HCT116 (cell line): Measurements from ENCODE around the gene LRFN2. TPM values are rescaled to one million over a fixed set of nuclear protein-coding genes. Genes with fewer than 3 reads are reported as not detected.

ENCODE experiments used
- ATAC-seq: fragments of 200-7000 bp; cut with Tn5 transposase; 2 replicates; pipeline ENCODE4 v1.9.1; 2020; ENCODE audit warnings: mild to moderate bottlenecking, moderate library complexity
- BruUV-seq: library from RNA; stranded (reverse); fragments of 400-500 nt; replicated peaks from 2 replicates; lab custom pipeline; 2021; lab: Mats Ljungman, UMichigan
- CTCF ChIA-PET: fragments of 300-600 bp; sonication (Branson Sonifier 250); formaldehyde crosslinking; loops from one replicate; lab custom pipeline; 2021; ENCODE audit warnings: antibody characterized with exemption; lab: Charles Lee
- POLR2A ChIA-PET: fragments of 300-600, 350-600 bp; sonication (Branson Sonifier 250); formaldehyde crosslinking; loops from one replicate; lab custom pipeline; 2021; ENCODE audit warnings: antibody characterized with exemption; lab: Charles Lee
- RAD21 ChIA-PET, 2 experiments: fragments of 300-600 bp; sonication (Branson Sonifier 250); formaldehyde crosslinking; loops; one replicate each; lab custom pipeline; 2023; ENCODE audit warnings: low total read pairs in 2 of 2; ENCODE audit not compliant: uncharacterized antibody in 2 of 2, unreplicated experiment in 2 of 2, low non-redundant PET in 1 of 2; lab: Charles Lee
- DNase-seq: peaks from one replicate; pipeline ENCODE4 v3.0.0-alpha.2; 2010; ENCODE audit warnings: low read depth, low spot score
- H2AFZ ChIP-seq: fragments of 200-600 bp; shearing (Covaris generic), sonication (generic); 2 replicates; pipeline ENCODE4 v1.6.1; 2017; ENCODE audit warnings: low read depth, mixed run types, mixed read lengths, antibody characterized with exemption, low read length; ENCODE audit not compliant: poor library complexity, severe bottlenecking
- H3K27ac ChIP-seq: 2 replicates; pipeline ENCODE4 v1.5.1; 2012; ENCODE audit warnings: low read depth, low read length
- H3K27me3 ChIP-seq: fragments of 200-600 bp; sonication (generic); 2 replicates; pipeline ENCODE4 v1.6.1; 2016; ENCODE audit warnings: mixed run types, low read length, mixed read lengths; ENCODE audit not compliant: insufficient read depth
- H3K36me3 ChIP-seq, 2 experiments: fragments of 200-500 bp in 1 of 2; fragments of 200-600 bp in 1 of 2; sonication (Bioruptor generic) in 1 of 2; sonication (generic) in 1 of 2; 2 replicates each; pipeline versions ENCODE4 v1.5.1 to v1.6.1; 2014 to 2016; ENCODE audit warnings: low read length in 2 of 2, inconsistent platforms in 1 of 2, mixed read lengths in 1 of 2, mixed run types in 1 of 2; ENCODE audit not compliant: insufficient read depth in 2 of 2, control insufficient read depth in 1 of 2
- H3K4me1 ChIP-seq, 2 experiments: fragments of 200-600 bp in 1 of 2; sonication (generic) in 1 of 2; 2 replicates each; pipeline versions ENCODE4 v1.5.1 to v1.6.1; 2012 to 2017; ENCODE audit warnings: low read length in 2 of 2, inconsistent platforms in 1 of 2, mild to moderate bottlenecking in 1 of 2, mixed read lengths in 1 of 2, mixed run types in 1 of 2, moderate library complexity in 1 of 2; ENCODE audit not compliant: insufficient read depth in 2 of 2, control insufficient read depth in 1 of 2
- H3K4me2 ChIP-seq: fragments of 200-600 bp; sonication (generic); 2 replicates; pipeline ENCODE4 v1.6.1; 2017; ENCODE audit warnings: mixed run types, low read length, mixed read lengths
- H3K4me3 ChIP-seq, 2 experiments: fragments of 200-600 bp in 1 of 2; sonication (generic) in 1 of 2; replicated peaks in 1 of 2; 2 replicates each; pipeline ENCODE4 v1.5.1; 2011 to 2016; ENCODE audit warnings: low read length in 2 of 2, control low read depth in 1 of 2, low read depth in 1 of 2, mild to moderate bottlenecking in 1 of 2, mixed read lengths in 1 of 2, mixed run types in 1 of 2
- H3K79me2 ChIP-seq: fragments of 200-600 bp; sonication (generic); 2 replicates; pipeline ENCODE4 v1.6.1; 2017; ENCODE audit warnings: mild to moderate bottlenecking, mixed run types, low read length, moderate library complexity, mixed read lengths; ENCODE audit not compliant: insufficient read depth
- H3K9ac ChIP-seq: fragments of 200-600 bp; sonication (generic); 2 replicates; pipeline ENCODE4 v1.6.1; 2016; ENCODE audit warnings: low read length, mixed read lengths
- H3K9me2 ChIP-seq: fragments of 200-600 bp; sonication (generic), shearing (Covaris generic); 2 replicates; pipeline ENCODE4 v1.6.1; 2017; ENCODE audit warnings: mixed run types, mild to moderate bottlenecking, moderate library complexity; ENCODE audit not compliant: insufficient read depth
- H3K9me3 ChIP-seq, 2 experiments: fragments of 200-500 bp in 1 of 2; fragments of 200-600 bp in 1 of 2; sonication (Bioruptor generic) in 1 of 2; sonication (generic) in 1 of 2; 2 replicates each; pipeline ENCODE4 v1.6.1; 2014 to 2017; ENCODE audit warnings: low read length in 2 of 2, mixed read lengths in 2 of 2, inconsistent platforms in 1 of 2, low read depth in 1 of 2, mild to moderate bottlenecking in 1 of 2, mixed run types in 1 of 2, moderate library complexity in 1 of 2; ENCODE audit not compliant: control insufficient read depth in 1 of 2, insufficient read depth in 1 of 2
- H4K20me1 ChIP-seq: fragments of 200-600 bp; sonication (generic), shearing (Covaris generic); 2 replicates; pipeline ENCODE4 v1.6.1; 2017; ENCODE audit warnings: mixed run types, mild to moderate bottlenecking, moderate library complexity; ENCODE audit not compliant: insufficient read depth
- CBX3 ChIP-seq: IDR thresholded peaks from 2 replicates; pipeline ENCODE4 v1.6.1; 2012; ENCODE audit warnings: low read depth
- CEBPB ChIP-seq: IDR thresholded peaks from 2 replicates; pipeline ENCODE4 v1.6.1; 2012; ENCODE audit warnings: low read depth
- EZH2phosphoT487 ChIP-seq: fragments of 200-600 bp; IDR thresholded peaks from 2 replicates; pipeline ENCODE4 v1.6.1; 2018; ENCODE audit warnings: antibody characterized with exemption, borderline replicate concordance
- FOSL1 ChIP-seq: IDR thresholded peaks from 2 replicates; pipeline ENCODE4 v1.6.1; 2012; ENCODE audit warnings: low read depth
- JUND ChIP-seq: IDR thresholded peaks from 2 replicates; pipeline ENCODE4 v1.6.1; 2012
- RAD21 ChIP-seq: IDR thresholded peaks from 2 replicates; pipeline ENCODE4 v1.6.1; 2012; ENCODE audit warnings: low read depth, mild to moderate bottlenecking
- SP1 ChIP-seq: IDR thresholded peaks from 2 replicates; pipeline ENCODE4 v1.6.1; 2012; ENCODE audit warnings: low read depth
- SRF ChIP-seq: IDR thresholded peaks from 2 replicates; pipeline ENCODE4 v1.6.1; 2012; ENCODE audit warnings: low read depth
- TCF7L2 ChIP-seq: IDR thresholded peaks from 2 replicates; pipeline ENCODE4 v1.7.0; 2011; ENCODE audit warnings: borderline replicate concordance, inconsistent platforms; ENCODE audit not compliant: insufficient read depth, insufficient read length; ENCODE audit errors: extremely low read depth
- YY1 ChIP-seq: IDR thresholded peaks from 2 replicates; pipeline ENCODE4 v1.6.1; 2011; ENCODE audit warnings: low read length, low read depth, moderate library complexity, mild to moderate bottlenecking; ENCODE audit not compliant: insufficient replicate concordance; ENCODE audit errors: extremely low read depth
- ZFX ChIP-seq: fragments of 450-650 bp; IDR thresholded peaks from 2 replicates; pipeline ENCODE4 v1.6.1; 2017
- ZNF274 ChIP-seq: fragments of 200-500 bp; sonication (Bioruptor generic); IDR thresholded peaks from 2 replicates; pipeline ENCODE4 v1.6.1; 2014; ENCODE audit warnings: mild to moderate bottlenecking, low read depth, low read length, inconsistent platforms
- intact Hi-C: fragments of 100-400 bp; cut with micrococcal nuclease; formaldehyde crosslinking; loops from 2 replicates; pipeline ENCODE4 v1.10.0; 2022
- total RNA-seq: library from RNA; stranded (reverse); gene quantifications from one replicate; pipeline ENCODE4 v1.2.1, GENCODE V29; 2021; ENCODE audit not compliant: unreplicated experiment
- TF ChIP-seq, protein P1 (sequence below): IDR thresholded peaks from 2 replicates; pipeline ENCODE4 v1.6.1; 2012
- TF ChIP-seq, protein P2 (sequence below), 3 experiments: fragments of 200-600 bp in 1 of 3; sonication (generic) in 1 of 3; IDR thresholded peaks in 2 of 3; conservative IDR thresholded peaks in 1 of 3; 2 replicates each; pipeline ENCODE4 v1.5.1; 2012 to 2017; ENCODE audit warnings: low read depth in 2 of 3, low read length in 2 of 3, antibody characterized with exemption in 1 of 3, borderline replicate concordance in 1 of 3, control low read depth in 1 of 3, mild to moderate bottlenecking in 1 of 3, mixed read lengths in 1 of 3, mixed run types in 1 of 3, moderate library complexity in 1 of 3; ENCODE audit not compliant: insufficient read depth in 1 of 3

Gene LRFN2
- total RNA-seq, 1 experiment from 2014 or later = not detected

DNA sequence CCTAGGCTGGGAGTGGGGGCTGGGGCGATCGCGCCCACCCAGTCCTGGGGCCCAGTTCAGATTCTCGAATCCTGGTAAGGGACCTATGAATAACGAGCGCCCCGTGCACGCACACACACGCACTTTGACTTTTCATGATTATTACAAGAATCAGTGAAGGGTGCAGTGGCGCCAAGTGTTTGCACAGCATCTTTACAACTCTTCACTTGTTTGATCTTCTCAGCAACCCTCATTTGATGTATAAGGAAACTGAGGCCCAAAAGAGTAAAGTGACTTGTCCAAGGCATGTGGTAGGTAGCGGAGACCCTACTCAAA, 863 bp upstream of the LRFN2 start:
- Histone ChIP-seq H3K4me2 (peak overlapping the region; percentile 72), H3K27ac (no peak overlapping the region; the same call in 1 of the 2 replicates), H3K9me2 (no peaks in the 10 kb centered on the region), H3K4me3 (peak overlapping the region in 1 of 2 experiments; percentile 34; a peak in 1 of 4 replicates), H3K79me2 (no peaks in the 10 kb centered on the region), H4K20me1 (no peaks in the 10 kb centered on the region), H2AFZ (peak overlapping the region; percentile 56), H3K36me3 (no peaks in the 10 kb centered on the region), H3K27me3 (peaks cover 19% of the 10 kb centered on the region), H3K4me1 (peaks cover 0 to 12% of the 10 kb centered on the region in 2 experiments; a peak in 2 of 4 replicates), H3K9me3 (no peaks in the 10 kb centered on the region), H3K9ac (no peak overlapping the region)
- no peak for ATAC-seq
- no TSS peak for BruUV-seq
- DNase-seq = no peak
- POLR2A ChIA-PET = no interaction called here
- CTCF ChIA-PET = interaction anchor here (0.7 to 1.7 kb wide), 5 partner anchors 10 to 259 kb away, joined by 3 to 8 read pairs (median 3); no protein-coding TSS in a partner anchor
- intact Hi-C loops = no loop called here
- TF ChIP-seq, protein P1, sequence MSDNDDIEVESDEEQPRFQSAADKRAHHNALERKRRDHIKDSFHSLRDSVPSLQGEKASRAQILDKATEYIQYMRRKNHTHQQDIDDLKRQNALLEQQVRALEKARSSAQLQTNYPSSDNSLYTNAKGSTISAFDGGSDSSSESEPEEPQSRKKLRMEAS = no peak
- TF ChIP-seq, protein P2, sequence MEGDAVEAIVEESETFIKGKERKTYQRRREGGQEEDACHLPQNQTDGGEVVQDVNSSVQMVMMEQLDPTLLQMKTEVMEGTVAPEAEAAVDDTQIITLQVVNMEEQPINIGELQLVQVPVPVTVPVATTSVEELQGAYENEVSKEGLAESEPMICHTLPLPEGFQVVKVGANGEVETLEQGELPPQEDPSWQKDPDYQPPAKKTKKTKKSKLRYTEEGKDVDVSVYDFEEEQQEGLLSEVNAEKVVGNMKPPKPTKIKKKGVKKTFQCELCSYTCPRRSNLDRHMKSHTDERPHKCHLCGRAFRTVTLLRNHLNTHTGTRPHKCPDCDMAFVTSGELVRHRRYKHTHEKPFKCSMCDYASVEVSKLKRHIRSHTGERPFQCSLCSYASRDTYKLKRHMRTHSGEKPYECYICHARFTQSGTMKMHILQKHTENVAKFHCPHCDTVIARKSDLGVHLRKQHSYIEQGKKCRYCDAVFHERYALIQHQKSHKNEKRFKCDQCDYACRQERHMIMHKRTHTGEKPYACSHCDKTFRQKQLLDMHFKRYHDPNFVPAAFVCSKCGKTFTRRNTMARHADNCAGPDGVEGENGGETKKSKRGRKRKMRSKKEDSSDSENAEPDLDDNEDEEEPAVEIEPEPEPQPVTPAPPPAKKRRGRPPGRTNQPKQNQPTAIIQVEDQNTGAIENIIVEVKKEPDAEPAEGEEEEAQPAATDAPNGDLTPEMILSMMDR (IDR thresholded peaks at IDR 0.05 in 2 of 3, conservative IDR thresholded peaks at IDR 0.05 in 1 of 3; ENCODE audit: borderline replicate concordance in 1 of 3, insufficient read depth in 1 of 3, low read depth in 2 of 3, low read length in 2 of 3) = peak in 2 of 3 experiments; percentile 1 to 57; a peak in 4 of 6 replicates
- RAD21 ChIA-PET = interaction anchor here in 1 of 2 experiments (0.7 to 1.7 kb wide), 2 partner anchors 117 to 259 kb away, joined by 4 to 5 read pairs; no protein-coding TSS in a partner anchor

DNA sequence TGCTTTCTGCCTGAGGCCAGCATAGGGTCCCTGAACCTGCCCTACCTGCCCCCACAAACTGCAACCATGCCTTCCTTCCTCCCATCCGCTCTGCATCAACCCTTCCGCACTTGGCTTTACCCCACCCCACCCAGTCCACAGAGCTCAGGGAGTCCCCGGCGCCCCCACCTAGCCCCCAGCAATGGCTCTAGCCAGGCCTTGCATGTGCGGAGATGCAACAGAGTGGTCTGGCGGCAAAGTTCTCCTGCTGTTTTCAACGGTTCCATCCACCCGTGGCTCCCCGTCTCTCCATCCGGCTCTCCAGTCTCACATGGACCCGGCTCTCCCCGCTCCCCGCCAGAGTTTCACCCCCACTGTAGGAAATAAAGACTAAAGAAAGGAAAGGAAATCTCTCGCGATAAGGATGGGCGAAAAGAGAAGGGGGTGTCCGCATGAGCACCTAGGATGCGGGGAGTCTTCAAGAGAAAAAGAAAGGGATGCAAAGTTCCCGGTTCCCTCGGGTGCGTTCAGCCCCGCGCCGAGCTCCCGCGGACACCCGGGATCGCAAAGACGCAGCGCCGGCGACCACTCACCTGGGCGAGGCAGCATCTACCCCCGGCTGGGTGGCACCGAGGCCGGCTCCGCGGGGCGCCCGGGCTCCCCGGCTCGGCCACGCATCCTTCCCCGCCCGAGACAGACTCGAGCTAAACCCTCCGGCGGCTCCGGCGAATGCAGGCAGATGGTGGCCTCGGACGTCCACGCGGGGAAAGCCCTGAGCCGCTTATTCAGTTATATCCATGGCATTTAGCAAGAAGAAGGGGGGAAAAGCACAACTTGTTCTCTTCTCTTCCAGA, 579 bp downstream of the LRFN2 start:
- ChIA-PET POLR2A (no interaction called here), RAD21 (interaction anchor here in 1 of 2 experiments (1.7 kb wide), 1 partner anchor 258 kb away, joined by 5 read pairs; no protein-coding TSS in a partner anchor), CTCF (interaction anchor here (1.0 to 1.7 kb wide), 4 partner anchors 8 to 258 kb away, joined by 3 to 8 read pairs (median 4); no protein-coding TSS in a partner anchor)
- Histone ChIP-seq H3K4me1 (peaks cover 0 to 12% of the 10 kb centered on the region in 2 experiments; a peak in 2 of 4 replicates), H3K79me2 (no peaks in the 10 kb centered on the region), H3K27me3 (peaks cover 11% of the 10 kb centered on the region), H3K9me3 (no peaks in the 10 kb centered on the region), H3K4me3 (no peak overlapping the region), H3K4me2 (no peak overlapping the region; the same call in 1 of the 2 replicates), H3K9ac (no peak overlapping the region), H4K20me1 (no peaks in the 10 kb centered on the region), H3K9me2 (no peaks in the 10 kb centered on the region), H3K27ac (no peak overlapping the region), H2AFZ (no peak overlapping the region), H3K36me3 (no peaks in the 10 kb centered on the region)
- no peak for ATAC-seq
- BruUV-seq = no TSS peak
- no peak for DNase-seq
- intact Hi-C loops = loop anchor here (1.0 kb wide), 1 partner anchor 258 kb away; no protein-coding TSS in a partner anchor
- TF ChIP-seq YY1 (no peak), RAD21 (no peak), JUND (no peak), FOSL1 (no peak), TCF7L2 (no peak), CBX3 (no peak), SP1 (no peak), CEBPB (no peak), ZFX (no peak), EZH2phosphoT487 (no peak), SRF (no peak), ZNF274 (no peak)
- TF ChIP-seq, protein P2 (IDR thresholded peaks at IDR 0.05 in 2 of 3, conservative IDR thresholded peaks at IDR 0.05 in 1 of 3; ENCODE audit: borderline replicate concordance in 1 of 3, insufficient read depth in 1 of 3, low read depth in 2 of 3, low read length in 2 of 3) = no peak
